Measurements from ENCODE around the gene PLA2G5. TPM values are rescaled to one million over a fixed set of nuclear protein-coding genes. Genes with fewer than 3 reads are reported as not detected.

Gene PLA2G5
- total RNA-seq, 1 experiment from 2014 or later: not detected

GRCh38 chr1:20105856-20106255 lies 35.9 kb downstream of the PLA2G5 start:
- Mint-ChIP-seq H3K4me1 (ENCODE audit: low read depth, unreplicated experiment) (no peaks in the 10 kb centered on the region), H3K36me3 (ENCODE audit: insufficient read depth, unreplicated experiment) (no peaks in the 10 kb centered on the region), H3K27ac (ENCODE audit: unreplicated experiment) (no peak overlapping the region), H3K9me3 (ENCODE audit: unreplicated experiment) (peaks cover 9% of the 10 kb centered on the region), H3K27me3 (ENCODE audit: insufficient read depth, unreplicated experiment) (no peaks in the 10 kb centered on the region), H3K4me3 (ENCODE audit: unreplicated experiment) (no peak overlapping the region)
- no peaks in the 10 kb centered on the region for H3K27me3 ChIP-seq (replicated peaks; ENCODE audit: control insufficient read depth, insufficient read depth, low read length)
- DNase-seq: no peak
- BruUV-seq (replicated peaks): no TSS peak
- no peaks in the 10 kb centered on the region for H3K9me3 ChIP-seq
- intact Hi-C loops (cut with micrococcal nuclease; ENCODE audit: unreplicated experiment): no loop called here
- POLR2A ChIA-PET: no interaction called here
- H3K4me1 ChIP-seq: no peaks in the 10 kb centered on the region
- no peak overlapping the region for H3K4me3 ChIP-seq (ENCODE audit: low read depth, low read length)
- no peaks in the 10 kb centered on the region for H3K36me3 ChIP-seq (ENCODE audit: control insufficient read depth, insufficient read depth, low read length)
- CTCF ChIA-PET: no interaction called here
- no peak for TF ChIP-seq CTCF (IDR thresholded peaks at IDR 0.05; ENCODE audit: insufficient read depth in 1 of 2, low read depth in 1 of 2, low read length in 1 of 2, severe bottlenecking in 1 of 2, unreplicated experiment in 1 of 2)

GRCh38 chr1:20107351-20107750 lies 37.4 kb downstream of the PLA2G5 start:
- Histone ChIP-seq H3K27me3 (replicated peaks; ENCODE audit: control insufficient read depth, insufficient read depth, low read length) (no peaks in the 10 kb centered on the region), H3K9me3 (no peaks in the 10 kb centered on the region), H3K36me3 (ENCODE audit: control insufficient read depth, insufficient read depth, low read length) (no peaks in the 10 kb centered on the region), H3K4me1 (no peaks in the 10 kb centered on the region), H3K4me3 (ENCODE audit: low read depth, low read length) (no peak overlapping the region)
- no peaks in the 10 kb centered on the region for H3K36me3 Mint-ChIP-seq (ENCODE audit: insufficient read depth, unreplicated experiment)
- H3K4me1 Mint-ChIP-seq (ENCODE audit: low read depth, unreplicated experiment): no peaks in the 10 kb centered on the region
- ChIA-PET CTCF (no interaction called here), POLR2A (no interaction called here)
- H3K4me3 Mint-ChIP-seq (ENCODE audit: unreplicated experiment): no peak overlapping the region
- H3K27ac Mint-ChIP-seq (ENCODE audit: unreplicated experiment): no peak overlapping the region
- intact Hi-C loops (cut with micrococcal nuclease; ENCODE audit: unreplicated experiment): no loop called here
- DNase-seq: no peak
- no peak for TF ChIP-seq CTCF (IDR thresholded peaks at IDR 0.05; ENCODE audit: insufficient read depth in 1 of 2, low read depth in 1 of 2, low read length in 1 of 2, severe bottlenecking in 1 of 2, unreplicated experiment in 1 of 2)
- H3K27me3 Mint-ChIP-seq (ENCODE audit: insufficient read depth, unreplicated experiment): no peaks in the 10 kb centered on the region
- BruUV-seq (replicated peaks): no TSS peak
- H3K9me3 Mint-ChIP-seq (ENCODE audit: unreplicated experiment): peaks cover 9% of the 10 kb centered on the region

GRCh38 chr1:20107796-20108195 lies 37.8 kb downstream of the PLA2G5 start:
- Histone ChIP-seq H3K36me3 (ENCODE audit: control insufficient read depth, insufficient read depth, low read length) (no peaks in the 10 kb centered on the region), H3K9me3 (no peaks in the 10 kb centered on the region), H3K27me3 (replicated peaks; ENCODE audit: control insufficient read depth, insufficient read depth, low read length) (no peaks in the 10 kb centered on the region), H3K4me1 (no peaks in the 10 kb centered on the region), H3K4me3 (ENCODE audit: low read depth, low read length) (no peak overlapping the region)
- no peak for DNase-seq
- ChIA-PET POLR2A (no interaction called here), CTCF (no interaction called here)
- BruUV-seq (replicated peaks): no TSS peak
- H3K27ac Mint-ChIP-seq (ENCODE audit: unreplicated experiment): no peak overlapping the region
- H3K4me3 Mint-ChIP-seq (ENCODE audit: unreplicated experiment): no peak overlapping the region
- no peaks in the 10 kb centered on the region for H3K4me1 Mint-ChIP-seq (ENCODE audit: low read depth, unreplicated experiment)
- intact Hi-C loops (cut with micrococcal nuclease; ENCODE audit: unreplicated experiment): no loop called here
- peaks cover 9% of the 10 kb centered on the region for H3K9me3 Mint-ChIP-seq (ENCODE audit: unreplicated experiment)
- no peaks in the 10 kb centered on the region for H3K27me3 Mint-ChIP-seq (ENCODE audit: insufficient read depth, unreplicated experiment)
- no peaks in the 10 kb centered on the region for H3K36me3 Mint-ChIP-seq (ENCODE audit: insufficient read depth, unreplicated experiment)
- no peak for TF ChIP-seq CTCF (IDR thresholded peaks at IDR 0.05; ENCODE audit: insufficient read depth in 1 of 2, low read depth in 1 of 2, low read length in 1 of 2, severe bottlenecking in 1 of 2, unreplicated experiment in 1 of 2)

All from Caco-2 (cell line).